Measurements from ENCODE around the gene FIBP. TPM values are rescaled to one million over a fixed set of nuclear protein-coding genes. Genes with fewer than 3 reads are reported as not detected.

Gene FIBP
- total and polyA plus RNA-seq, 7 experiments from 2014 or later, result 25.9 to 78.3 (median 50.0) TPM

DNA sequence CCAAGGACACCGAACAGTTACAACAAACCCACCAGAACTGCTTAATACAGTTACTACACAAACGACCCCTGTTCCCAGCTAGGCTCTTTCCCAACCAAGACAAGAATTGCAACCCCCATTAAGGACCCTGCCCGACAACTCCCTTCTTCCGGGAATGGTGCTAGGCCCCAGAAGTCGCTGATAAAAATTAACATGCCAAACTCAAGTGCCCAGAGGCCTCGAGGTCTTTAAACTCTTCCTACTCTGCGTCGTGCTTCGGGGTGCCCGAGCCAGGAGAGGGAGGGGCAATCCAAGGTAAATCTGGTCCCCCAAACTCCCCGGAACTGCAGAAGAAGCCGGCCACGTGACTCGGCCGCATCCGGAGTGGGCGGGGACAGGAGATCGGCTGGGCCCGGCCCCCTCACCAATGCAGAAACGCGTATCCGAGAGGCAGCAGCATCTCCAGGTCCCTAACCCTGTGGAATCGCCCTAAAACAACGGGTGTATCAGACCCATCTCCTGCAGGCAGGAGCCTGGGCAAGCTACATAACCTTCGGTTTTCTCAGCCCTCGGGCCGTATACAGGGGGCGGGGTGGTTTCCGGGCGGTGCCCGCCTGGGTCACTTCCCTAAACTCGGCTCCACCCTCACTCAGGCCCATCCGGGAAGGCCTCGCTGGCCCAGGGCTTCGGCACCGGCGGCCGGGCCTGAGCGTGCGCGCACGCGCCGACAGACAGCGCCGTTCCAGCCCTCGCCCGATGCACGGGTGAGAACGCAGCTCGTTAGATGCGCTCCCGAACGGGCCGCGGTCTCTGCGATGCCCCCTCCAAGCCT lies 31.4 kb downstream of the FIBP start:
- peaks cover 10 to 49% (median 32%) of the 10 kb centered on the region in 5 donors for H3K36me3 Mint-ChIP-seq
- peak; percentile 21 for ATAC-seq
- H3K27ac Mint-ChIP-seq, result peak overlapping the region; percentile 72 to 97 (median 92)
- intact Hi-C loops (cut with micrococcal nuclease), result loop anchor here (5.0 to 10.0 kb wide), 2 partner anchors 312 to 1540 kb away; partner anchors contain the start of genes PRDX5 (in 1 of the 2) and TRMT112 (in 1 of the 2)
- H3K9me3 Mint-ChIP-seq, result peaks cover 0 to 11% (median 0%) of the 10 kb centered on the region in 11 donors
- CTCF ChIA-PET, result interaction anchor here (0.9 to 8.3 kb wide), 2 partner anchors 31 to 100 kb away, joined by 3 to 159 read pairs; partner anchors contain the start of genes CCDC85B and FIBP
- peaks cover 43 to 70% (median 57%) of the 10 kb centered on the region in 7 donors for H3K4me1 Mint-ChIP-seq
- Histone ChIP-seq H3K9me3 (ENCODE audit: control insufficient read depth in 2 of 3, low read length in 3 of 3) (no peaks in the 10 kb centered on the region), H3K4me1 (ENCODE audit: control insufficient read depth in 2 of 2, insufficient read depth in 2 of 2, low read length in 2 of 2) (peaks cover 35 to 42% of the 10 kb centered on the region in 2 donors), H3K27ac (ENCODE audit: low read depth, low read length) (peak overlapping the region; percentile 74), H3K4me3 (ENCODE audit: low read length) (peak overlapping the region; percentile 98), H3K27me3 (ENCODE audit: control insufficient read depth in 2 of 2, insufficient read depth in 2 of 2, low read length in 2 of 2) (no peaks in the 10 kb centered on the region), H3K36me3 (ENCODE audit: control insufficient read depth in 2 of 3, insufficient read depth in 3 of 3, low read length in 3 of 3) (peaks cover 27 to 61% (median 31%) of the 10 kb centered on the region in 3 experiments)
- peak overlapping the region; percentile 87 to 100 (median 93) for H3K4me3 Mint-ChIP-seq
- peak; percentile 64 to 85 (median 83) for DNase-seq
- H3K27me3 Mint-ChIP-seq, result no peaks in the 10 kb centered on the region
- POLR2A ChIA-PET, result interaction anchor here (0.6 to 12.9 kb wide), 10 partner anchors 8 to 359 kb away, joined by 3 to 316 read pairs (median 11); partner anchors contain the start of genes C11orf68, CCDC85B, CTSW and FIBP

- CTCF ChIA-PET, result no interaction called here
- Histone ChIP-seq H3K27ac (ENCODE audit: low read depth, low read length) (peak overlapping the region; percentile 74), H3K9me3 (ENCODE audit: control insufficient read depth in 2 of 3, low read length in 3 of 3) (peaks cover 0 to 8% (median 0%) of the 10 kb centered on the region in 3 experiments), H3K4me3 (ENCODE audit: low read length) (peak overlapping the region; percentile 98), H3K27me3 (ENCODE audit: control insufficient read depth in 2 of 2, insufficient read depth in 2 of 2, low read length in 2 of 2) (no peaks in the 10 kb centered on the region), H3K4me1 (ENCODE audit: control insufficient read depth in 2 of 2, insufficient read depth in 2 of 2, low read length in 2 of 2) (peaks cover 25 to 32% of the 10 kb centered on the region in 2 donors), H3K36me3 (ENCODE audit: control insufficient read depth in 2 of 3, insufficient read depth in 3 of 3, low read length in 3 of 3) (peaks cover 27 to 69% (median 35%) of the 10 kb centered on the region in 3 experiments)
- Mint-ChIP-seq H3K36me3 (peaks cover 10 to 58% (median 37%) of the 10 kb centered on the region in 5 donors), H3K4me3 (peak overlapping the region; percentile 87 to 100 (median 93)), H3K27me3 (no peaks in the 10 kb centered on the region), H3K4me1 (peaks cover 42 to 62% (median 50%) of the 10 kb centered on the region in 7 donors), H3K9me3 (peaks cover 0 to 11% (median 0%) of the 10 kb centered on the region in 11 donors), H3K27ac (peak overlapping the region; percentile 72 to 97 (median 92))
- DNase-seq (no peak), ATAC-seq (no peak)
- POLR2A ChIA-PET, result interaction anchor here (1.4 to 7.3 kb wide), 3 partner anchors 18 to 62 kb away, joined by 7 to 63 read pairs (median 15); partner anchors contain the start of genes C11orf68 and SNX32
- intact Hi-C loops (cut with micrococcal nuclease), result loop anchor here (5.0 to 10.0 kb wide), 2 partner anchors 311 to 1539 kb away; partner anchors contain the start of genes PRDX5 (in 1 of the 2) and TRMT112 (in 1 of the 2)
These were observed 32.3 kb downstream of the FIBP start for GRCh38 chr11:65855927-65856363.

DNA sequence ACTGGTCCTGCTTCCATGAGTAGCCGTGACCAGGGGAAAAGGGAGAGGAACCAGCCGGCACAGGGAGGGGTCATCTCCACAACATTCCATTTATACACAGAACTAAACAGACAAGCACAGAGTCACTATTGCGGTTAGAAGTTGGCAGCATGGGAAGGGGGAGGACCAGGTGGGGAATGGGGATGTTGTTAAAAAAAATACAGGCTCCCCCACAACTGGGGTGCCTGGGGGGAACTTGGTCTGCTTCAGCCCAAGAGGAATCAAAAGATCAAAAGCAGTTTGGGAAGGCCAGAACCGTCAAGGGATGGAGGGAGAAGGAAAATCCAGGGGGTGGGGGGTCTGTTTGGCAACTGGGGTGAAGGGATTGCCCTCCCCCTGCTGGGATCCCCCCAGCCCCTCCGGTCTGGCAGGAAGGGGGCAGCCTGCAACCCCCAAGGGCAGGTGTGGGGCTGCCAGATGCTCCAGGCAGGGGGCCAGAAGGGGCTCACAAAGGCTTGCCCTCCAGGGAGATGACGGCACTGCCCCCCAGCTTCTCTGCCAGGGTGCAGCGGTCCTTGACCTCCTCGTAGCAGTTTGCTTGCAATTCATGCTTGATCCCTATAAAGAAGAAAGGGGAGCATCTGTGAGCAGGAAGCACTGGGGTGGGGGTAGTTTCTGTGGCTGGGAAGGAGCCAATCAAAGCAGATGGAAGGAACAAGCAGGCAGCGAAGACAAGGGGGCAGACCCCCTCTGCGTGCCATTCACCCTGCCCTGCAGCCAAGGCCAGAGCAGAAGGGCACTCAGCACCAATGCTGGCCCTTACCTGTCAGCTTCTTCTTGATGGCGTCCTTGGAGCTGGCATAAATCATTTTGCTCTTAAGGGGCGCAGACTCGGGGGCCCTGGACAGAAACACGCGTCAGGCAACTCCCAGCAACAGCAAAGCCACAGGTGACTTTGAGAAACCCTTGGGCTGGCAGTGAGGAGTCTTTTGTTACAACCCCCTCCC lies 33.1 kb downstream of the FIBP start:
- Mint-ChIP-seq H3K27ac (peak overlapping the region in 8 of 9 donors; percentile 18 to 97 (median 90)), H3K27me3 (no peaks in the 10 kb centered on the region), H3K4me1 (peaks cover 38 to 56% (median 48%) of the 10 kb centered on the region in 7 donors), H3K9me3 (peaks cover 0 to 11% (median 0%) of the 10 kb centered on the region in 11 donors), H3K4me3 (peak overlapping the region; percentile 87 to 100 (median 93)), H3K36me3 (peaks cover 8 to 60% (median 37%) of the 10 kb centered on the region in 5 donors)
- peaks cover 0 to 8% (median 0%) of the 10 kb centered on the region in 3 experiments for H3K9me3 ChIP-seq (ENCODE audit: control insufficient read depth in 2 of 3, low read length in 3 of 3)
- peaks cover 24 to 32% of the 10 kb centered on the region in 2 donors for H3K4me1 ChIP-seq (ENCODE audit: control insufficient read depth in 2 of 2, insufficient read depth in 2 of 2, low read length in 2 of 2)
- peaks cover 27 to 66% (median 35%) of the 10 kb centered on the region in 3 experiments for H3K36me3 ChIP-seq (ENCODE audit: control insufficient read depth in 2 of 3, insufficient read depth in 3 of 3, low read length in 3 of 3)
- DNase-seq (no peak), ATAC-seq (no peak)
- POLR2A ChIA-PET, result interaction anchor here (0.7 to 2.8 kb wide), 2 partner anchors 22 to 157 kb away, joined by 3 to 15 read pairs; partner anchors contain the start of genes CST6 and SNX32
- no peak overlapping the region for H3K4me3 ChIP-seq (ENCODE audit: low read length)
- H3K27ac ChIP-seq (ENCODE audit: low read depth, low read length), result peak overlapping the region; percentile 74
- intact Hi-C loops (cut with micrococcal nuclease), result loop anchor here (5.0 to 10.0 kb wide), 2 partner anchors 310 to 1538 kb away; partner anchors contain the start of genes PRDX5 (in 1 of the 2) and TRMT112 (in 1 of the 2)
- CTCF ChIA-PET, result no interaction called here
- no peaks in the 10 kb centered on the region for H3K27me3 ChIP-seq (ENCODE audit: control insufficient read depth in 2 of 2, insufficient read depth in 2 of 2, low read length in 2 of 2)

- CTCF ChIA-PET, result interaction anchor here (1.2 kb wide), 1 partner anchor 30 kb away, joined by 4 read pairs; no protein-coding TSS in a partner anchor
These were observed 34.1 kb downstream of the FIBP start for GRCh38 chr11:65854161-65854592.

DNA sequence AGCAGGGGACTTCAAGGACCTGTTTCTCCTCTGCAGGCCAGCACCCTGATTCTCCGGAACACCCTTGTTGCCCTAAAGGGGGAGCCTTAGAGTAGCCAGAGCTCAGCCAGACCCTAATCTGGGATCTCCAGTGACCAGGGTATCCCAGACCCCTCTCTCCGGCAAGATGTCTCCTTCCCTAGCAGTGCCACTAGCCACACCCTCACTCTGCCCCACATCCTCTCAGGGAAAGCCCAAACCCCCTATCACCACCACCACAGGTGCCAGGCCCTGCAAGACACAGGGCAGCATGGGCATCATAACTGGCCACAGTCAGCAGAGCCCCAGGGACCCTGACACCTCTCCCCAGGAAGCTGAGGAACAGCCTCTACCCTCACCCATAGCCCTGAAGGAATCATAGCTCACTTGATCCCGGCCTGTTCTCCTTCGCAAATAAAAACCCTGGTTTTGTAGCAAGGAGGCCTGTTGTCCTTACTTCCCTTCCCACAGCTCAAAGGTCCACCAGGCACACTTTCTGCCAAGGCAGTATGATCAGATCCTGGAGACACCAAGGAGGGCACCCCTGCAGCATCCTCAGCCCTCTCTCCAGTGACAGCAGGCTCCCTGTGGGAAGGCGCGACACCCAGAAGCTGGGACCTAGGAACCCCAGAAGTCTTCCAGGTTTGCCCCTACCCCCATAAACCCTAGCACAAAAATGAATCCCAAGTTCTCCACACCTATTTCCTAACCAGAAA lies 34.9 kb downstream of the FIBP start:
- POLR2A ChIA-PET, result interaction anchor here (0.6 to 1.1 kb wide), 4 partner anchors 15 to 356 kb away, joined by 3 read pairs; no protein-coding TSS in a partner anchor
- Histone ChIP-seq H3K4me1 (ENCODE audit: control insufficient read depth in 2 of 2, insufficient read depth in 2 of 2, low read length in 2 of 2) (peaks cover 16 to 25% of the 10 kb centered on the region in 2 donors), H3K36me3 (ENCODE audit: control insufficient read depth in 2 of 3, insufficient read depth in 3 of 3, low read length in 3 of 3) (peaks cover 27 to 66% (median 35%) of the 10 kb centered on the region in 3 experiments), H3K9me3 (ENCODE audit: control insufficient read depth in 2 of 3, low read length in 3 of 3) (peaks cover 0 to 8% (median 0%) of the 10 kb centered on the region in 3 experiments), H3K27me3 (ENCODE audit: control insufficient read depth in 2 of 2, insufficient read depth in 2 of 2, low read length in 2 of 2) (no peaks in the 10 kb centered on the region), H3K4me3 (ENCODE audit: low read length) (no peak overlapping the region), H3K27ac (ENCODE audit: low read depth, low read length) (no peak overlapping the region)
- peaks cover 7 to 57% (median 37%) of the 10 kb centered on the region in 5 donors for H3K36me3 Mint-ChIP-seq
- peaks cover 0 to 11% (median 0%) of the 10 kb centered on the region in 11 donors for H3K9me3 Mint-ChIP-seq
- ATAC-seq (no peak), DNase-seq (no peak)
- intact Hi-C loops (cut with micrococcal nuclease), result loop anchor here in 1 of 2 donors (10.0 kb wide), 1 partner anchor 309 kb away; no protein-coding TSS in a partner anchor
- H3K4me3 Mint-ChIP-seq, result peak overlapping the region in 1 of 10 donors; percentile 76
- H3K27me3 Mint-ChIP-seq, result no peaks in the 10 kb centered on the region
- CTCF ChIA-PET, result interaction anchor here (1.2 kb wide), 1 partner anchor 30 kb away, joined by 4 read pairs; no protein-coding TSS in a partner anchor
- peak overlapping the region in 6 of 9 donors; percentile 17 to 81 (median 50) for H3K27ac Mint-ChIP-seq
- H3K4me1 Mint-ChIP-seq, result peaks cover 33 to 45% (median 42%) of the 10 kb centered on the region in 7 donors

More at GRCh38 chr11:65854161-65854592, 34.1 kb downstream of the FIBP start:
- Histone ChIP-seq H3K27me3 (ENCODE audit: control insufficient read depth in 2 of 2, insufficient read depth in 2 of 2, low read length in 2 of 2) (no peaks in the 10 kb centered on the region), H3K27ac (ENCODE audit: low read depth, low read length) (no peak overlapping the region), H3K4me3 (ENCODE audit: low read length) (no peak overlapping the region), H3K36me3 (ENCODE audit: control insufficient read depth in 2 of 3, insufficient read depth in 3 of 3, low read length in 3 of 3) (peaks cover 27 to 66% (median 35%) of the 10 kb centered on the region in 3 experiments), H3K4me1 (ENCODE audit: control insufficient read depth in 2 of 2, insufficient read depth in 2 of 2, low read length in 2 of 2) (peaks cover 24 to 32% of the 10 kb centered on the region in 2 donors), H3K9me3 (ENCODE audit: control insufficient read depth in 2 of 3, low read length in 3 of 3) (peaks cover 0 to 8% (median 0%) of the 10 kb centered on the region in 3 experiments)
- intact Hi-C loops (cut with micrococcal nuclease), result loop anchor here in 1 of 2 donors (10.0 kb wide), 1 partner anchor 309 kb away; no protein-coding TSS in a partner anchor
- Mint-ChIP-seq H3K36me3 (peaks cover 7 to 57% (median 37%) of the 10 kb centered on the region in 5 donors), H3K27me3 (no peaks in the 10 kb centered on the region), H3K9me3 (peaks cover 0 to 11% (median 0%) of the 10 kb centered on the region in 11 donors), H3K27ac (peak overlapping the region in 8 of 9 donors; percentile 35 to 82 (median 48)), H3K4me1 (peaks cover 33 to 50% (median 45%) of the 10 kb centered on the region in 7 donors), H3K4me3 (peak overlapping the region; percentile 26 to 100 (median 50))
- no peak for DNase-seq
- POLR2A ChIA-PET, result interaction anchor here (0.6 kb wide), 2 partner anchors 32 to 52 kb away, joined by 3 read pairs; no protein-coding TSS in a partner anchor
- ATAC-seq, result no peak
